ENCODE results near the gene BEND7. TPM values are rescaled to one million over a fixed set of nuclear protein-coding genes. Genes with fewer than 3 reads are reported as not detected.

Gene BEND7
- total and polyA plus RNA-seq, 9 of the 15 experiments (the other 6 are each of a cell fraction or from before 2014, with no cell fraction given): 1.3 to 11.4 (median 5.2) TPM

DNA sequence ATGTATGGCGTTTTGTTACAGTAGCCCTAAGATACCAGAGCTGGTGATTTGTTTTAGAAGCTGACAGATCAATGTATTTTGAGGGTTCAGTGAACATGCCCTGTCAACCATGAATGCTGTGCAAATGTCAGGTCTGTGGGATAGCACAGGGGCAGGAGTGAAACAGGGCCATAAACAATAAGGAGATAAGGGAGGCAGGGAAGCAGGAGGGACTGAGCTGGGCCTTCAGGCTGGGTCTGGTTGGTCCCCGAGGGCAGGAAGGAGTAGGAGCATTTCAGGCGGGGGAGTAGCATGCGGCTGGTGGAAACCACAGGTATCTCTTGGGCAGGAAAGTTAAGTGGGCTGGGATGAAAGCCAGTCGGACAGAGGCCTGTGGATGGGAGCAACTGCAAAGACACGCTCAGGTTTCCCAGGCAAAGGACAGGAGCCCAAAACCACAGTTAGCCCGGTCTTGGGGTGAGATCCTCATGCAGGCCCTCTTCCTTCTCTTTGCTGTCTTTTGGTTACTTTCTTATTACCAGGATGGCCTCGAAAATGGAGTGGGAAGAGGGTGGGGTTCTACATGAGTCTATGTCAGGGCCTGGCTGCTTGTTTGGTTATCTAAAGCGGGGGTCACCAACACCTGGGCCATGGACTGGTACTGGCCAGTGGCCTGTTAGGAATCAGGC is 111.2 kb downstream of the BEND7 start (continued):
- TF ChIP-seq, protein P1, sequence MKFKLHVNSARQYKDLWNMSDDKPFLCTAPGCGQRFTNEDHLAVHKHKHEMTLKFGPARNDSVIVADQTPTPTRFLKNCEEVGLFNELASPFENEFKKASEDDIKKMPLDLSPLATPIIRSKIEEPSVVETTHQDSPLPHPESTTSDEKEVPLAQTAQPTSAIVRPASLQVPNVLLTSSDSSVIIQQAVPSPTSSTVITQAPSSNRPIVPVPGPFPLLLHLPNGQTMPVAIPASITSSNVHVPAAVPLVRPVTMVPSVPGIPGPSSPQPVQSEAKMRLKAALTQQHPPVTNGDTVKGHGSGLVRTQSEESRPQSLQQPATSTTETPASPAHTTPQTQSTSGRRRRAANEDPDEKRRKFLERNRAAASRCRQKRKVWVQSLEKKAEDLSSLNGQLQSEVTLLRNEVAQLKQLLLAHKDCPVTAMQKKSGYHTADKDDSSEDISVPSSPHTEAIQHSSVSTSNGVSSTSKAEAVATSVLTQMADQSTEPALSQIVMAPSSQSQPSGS (CRISPR knock-in tag; IDR thresholded peaks at IDR 0.05): no peak
- TF ChIP-seq, protein P2, sequence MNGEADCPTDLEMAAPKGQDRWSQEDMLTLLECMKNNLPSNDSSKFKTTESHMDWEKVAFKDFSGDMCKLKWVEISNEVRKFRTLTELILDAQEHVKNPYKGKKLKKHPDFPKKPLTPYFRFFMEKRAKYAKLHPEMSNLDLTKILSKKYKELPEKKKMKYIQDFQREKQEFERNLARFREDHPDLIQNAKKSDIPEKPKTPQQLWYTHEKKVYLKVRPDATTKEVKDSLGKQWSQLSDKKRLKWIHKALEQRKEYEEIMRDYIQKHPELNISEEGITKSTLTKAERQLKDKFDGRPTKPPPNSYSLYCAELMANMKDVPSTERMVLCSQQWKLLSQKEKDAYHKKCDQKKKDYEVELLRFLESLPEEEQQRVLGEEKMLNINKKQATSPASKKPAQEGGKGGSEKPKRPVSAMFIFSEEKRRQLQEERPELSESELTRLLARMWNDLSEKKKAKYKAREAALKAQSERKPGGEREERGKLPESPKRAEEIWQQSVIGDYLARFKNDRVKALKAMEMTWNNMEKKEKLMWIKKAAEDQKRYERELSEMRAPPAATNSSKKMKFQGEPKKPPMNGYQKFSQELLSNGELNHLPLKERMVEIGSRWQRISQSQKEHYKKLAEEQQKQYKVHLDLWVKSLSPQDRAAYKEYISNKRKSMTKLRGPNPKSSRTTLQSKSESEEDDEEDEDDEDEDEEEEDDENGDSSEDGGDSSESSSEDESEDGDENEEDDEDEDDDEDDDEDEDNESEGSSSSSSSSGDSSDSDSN (IDR thresholded peaks at IDR 0.05; ENCODE audit: borderline replicate concordance in 1 of 2, low read depth in 2 of 2, low read length in 2 of 2): peak in 1 of 2 experiments; percentile 60; a peak in 1 of 4 replicates
- TF ChIP-seq, protein P3, sequence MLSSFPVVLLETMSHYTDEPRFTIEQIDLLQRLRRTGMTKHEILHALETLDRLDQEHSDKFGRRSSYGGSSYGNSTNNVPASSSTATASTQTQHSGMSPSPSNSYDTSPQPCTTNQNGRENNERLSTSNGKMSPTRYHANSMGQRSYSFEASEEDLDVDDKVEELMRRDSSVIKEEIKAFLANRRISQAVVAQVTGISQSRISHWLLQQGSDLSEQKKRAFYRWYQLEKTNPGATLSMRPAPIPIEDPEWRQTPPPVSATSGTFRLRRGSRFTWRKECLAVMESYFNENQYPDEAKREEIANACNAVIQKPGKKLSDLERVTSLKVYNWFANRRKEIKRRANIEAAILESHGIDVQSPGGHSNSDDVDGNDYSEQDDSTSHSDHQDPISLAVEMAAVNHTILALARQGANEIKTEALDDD (IDR thresholded peaks at IDR 0.05): 0 out of 2 replicates have a peak, but pooled peaks have one; percentile 37
- TF ChIP-seq ZFP30 (CRISPR knock-in tag; IDR thresholded peaks at IDR 0.05; ENCODE audit: borderline replicate concordance) (no peak), ELF4 (CRISPR knock-in tag; IDR thresholded peaks at IDR 0.05) (peak; percentile 85; the same call in 1 of the 2 replicates), TEAD1 (CRISPR knock-in tag; IDR thresholded peaks at IDR 0.05) (peak; percentile 7 to 78; a peak in 1 of 4 replicates), CEBPB (tag; IDR thresholded peaks at IDR 0.05) (no peak), TCF3 (CRISPR knock-in tag; IDR thresholded peaks at IDR 0.05) (peak; percentile 59), MTA3 (IDR thresholded peaks at IDR 0.05; ENCODE audit: borderline replicate concordance) (peak; percentile 21; the same call in 1 of the 2 replicates), OTX1 (CRISPR knock-in tag; IDR thresholded peaks at IDR 0.05) (peak; percentile 80; the same call in 1 of the 2 replicates)
- TF ChIP-seq, protein P4, sequence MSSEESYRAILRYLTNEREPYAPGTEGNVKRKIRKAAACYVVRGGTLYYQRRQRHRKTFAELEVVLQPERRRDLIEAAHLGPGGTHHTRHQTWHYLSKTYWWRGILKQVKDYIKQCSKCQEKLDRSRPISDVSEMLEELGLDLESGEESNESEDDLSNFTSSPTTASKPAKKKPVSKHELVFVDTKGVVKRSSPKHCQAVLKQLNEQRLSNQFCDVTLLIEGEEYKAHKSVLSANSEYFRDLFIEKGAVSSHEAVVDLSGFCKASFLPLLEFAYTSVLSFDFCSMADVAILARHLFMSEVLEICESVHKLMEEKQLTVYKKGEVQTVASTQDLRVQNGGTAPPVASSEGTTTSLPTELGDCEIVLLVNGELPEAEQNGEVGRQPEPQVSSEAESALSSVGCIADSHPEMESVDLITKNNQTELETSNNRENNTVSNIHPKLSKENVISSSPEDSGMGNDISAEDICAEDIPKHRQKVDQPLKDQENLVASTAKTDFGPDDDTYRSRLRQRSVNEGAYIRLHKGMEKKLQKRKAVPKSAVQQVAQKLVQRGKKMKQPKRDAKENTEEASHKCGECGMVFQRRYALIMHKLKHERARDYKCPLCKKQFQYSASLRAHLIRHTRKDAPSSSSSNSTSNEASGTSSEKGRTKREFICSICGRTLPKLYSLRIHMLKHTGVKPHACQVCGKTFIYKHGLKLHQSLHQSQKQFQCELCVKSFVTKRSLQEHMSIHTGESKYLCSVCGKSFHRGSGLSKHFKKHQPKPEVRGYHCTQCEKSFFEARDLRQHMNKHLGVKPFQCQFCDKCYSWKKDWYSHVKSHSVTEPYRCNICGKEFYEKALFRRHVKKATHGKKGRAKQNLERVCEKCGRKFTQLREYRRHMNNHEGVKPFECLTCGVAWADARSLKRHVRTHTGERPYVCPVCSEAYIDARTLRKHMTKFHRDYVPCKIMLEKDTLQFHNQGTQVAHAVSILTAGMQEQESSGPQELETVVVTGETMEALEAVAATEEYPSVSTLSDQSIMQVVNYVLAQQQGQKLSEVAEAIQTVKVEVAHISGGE (CRISPR knock-in tag; IDR thresholded peaks at IDR 0.05): peak in 1 of 3 experiments; percentile 64; a peak in 1 of 6 replicates
- TF ChIP-seq, protein P5, sequence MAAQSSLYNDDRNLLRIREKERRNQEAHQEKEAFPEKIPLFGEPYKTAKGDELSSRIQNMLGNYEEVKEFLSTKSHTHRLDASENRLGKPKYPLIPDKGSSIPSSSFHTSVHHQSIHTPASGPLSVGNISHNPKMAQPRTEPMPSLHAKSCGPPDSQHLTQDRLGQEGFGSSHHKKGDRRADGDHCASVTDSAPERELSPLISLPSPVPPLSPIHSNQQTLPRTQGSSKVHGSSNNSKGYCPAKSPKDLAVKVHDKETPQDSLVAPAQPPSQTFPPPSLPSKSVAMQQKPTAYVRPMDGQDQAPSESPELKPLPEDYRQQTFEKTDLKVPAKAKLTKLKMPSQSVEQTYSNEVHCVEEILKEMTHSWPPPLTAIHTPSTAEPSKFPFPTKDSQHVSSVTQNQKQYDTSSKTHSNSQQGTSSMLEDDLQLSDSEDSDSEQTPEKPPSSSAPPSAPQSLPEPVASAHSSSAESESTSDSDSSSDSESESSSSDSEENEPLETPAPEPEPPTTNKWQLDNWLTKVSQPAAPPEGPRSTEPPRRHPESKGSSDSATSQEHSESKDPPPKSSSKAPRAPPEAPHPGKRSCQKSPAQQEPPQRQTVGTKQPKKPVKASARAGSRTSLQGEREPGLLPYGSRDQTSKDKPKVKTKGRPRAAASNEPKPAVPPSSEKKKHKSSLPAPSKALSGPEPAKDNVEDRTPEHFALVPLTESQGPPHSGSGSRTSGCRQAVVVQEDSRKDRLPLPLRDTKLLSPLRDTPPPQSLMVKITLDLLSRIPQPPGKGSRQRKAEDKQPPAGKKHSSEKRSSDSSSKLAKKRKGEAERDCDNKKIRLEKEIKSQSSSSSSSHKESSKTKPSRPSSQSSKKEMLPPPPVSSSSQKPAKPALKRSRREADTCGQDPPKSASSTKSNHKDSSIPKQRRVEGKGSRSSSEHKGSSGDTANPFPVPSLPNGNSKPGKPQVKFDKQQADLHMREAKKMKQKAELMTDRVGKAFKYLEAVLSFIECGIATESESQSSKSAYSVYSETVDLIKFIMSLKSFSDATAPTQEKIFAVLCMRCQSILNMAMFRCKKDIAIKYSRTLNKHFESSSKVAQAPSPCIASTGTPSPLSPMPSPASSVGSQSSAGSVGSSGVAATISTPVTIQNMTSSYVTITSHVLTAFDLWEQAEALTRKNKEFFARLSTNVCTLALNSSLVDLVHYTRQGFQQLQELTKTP (IDR thresholded peaks at IDR 0.05; ENCODE audit: low read depth in 1 of 2, partially characterized antibody in 2 of 2): no peak

Measured in K562 (cell line).